Tibial nerve (tissue), 4 donors: Measurements from ENCODE around the gene MKLN1. TPM values are rescaled to one million over a fixed set of nuclear protein-coding genes. Genes with fewer than 3 reads are reported as not detected.

Experiments used
- DNase-seq, 2 donors: peaks; one replicate each; pipeline ENCODE4 v3.0.0-alpha.2; 2019; ENCODE audit warnings: low spot score in 2 of 2
- H3K27ac ChIP-seq, 4 donors: fragments of 200-600 bp; sonication (generic) in 3 of 4; one replicate each; pipeline ENCODE4 v1.5.1; 2017 to 2019; ENCODE audit warnings: mild to moderate bottlenecking in 1 of 4
- H3K27me3 ChIP-seq, 2 donors: fragments of 200-600 bp; sonication (generic) in 1 of 2; one replicate each; pipeline versions ENCODE4 v1.5.1 to v1.6.0; 2017 to 2019
- H3K36me3 ChIP-seq, 3 donors: fragments of 200-600 bp; sonication (generic); one replicate each; pipeline ENCODE4 v1.5.1; 2018 to 2019
- H3K4me1 ChIP-seq, 4 donors: fragments of 200-600 bp; sonication (generic) in 3 of 4; one replicate each; pipeline ENCODE4 v1.5.1; 2017 to 2019
- H3K4me3 ChIP-seq, 4 donors: fragments of 200-600 bp; sonication (generic) in 3 of 4; one replicate each; pipeline ENCODE4 v1.5.1; 2017 to 2019; ENCODE audit warnings: mild to moderate bottlenecking in 1 of 4, moderate library complexity in 1 of 4
- H3K9me3 ChIP-seq, 4 donors: fragments of 200-600 bp; sonication (generic) in 3 of 4; one replicate each; pipeline ENCODE4 v1.5.1; 2017 to 2019
- CTCF ChIP-seq, 5 experiments: fragments of 200-600 bp in 3 of 5; fragments of 450-650 bp in 2 of 5; sonication (generic) in 3 of 5; IDR thresholded peaks; one replicate each; pipeline ENCODE4 v1.5.1; 2016 to 2019; ENCODE audit warnings: antibody characterized with exemption in 5 of 5, mild to moderate bottlenecking in 3 of 5, moderate library complexity in 2 of 5
- EP300 ChIP-seq, 2 donors: sonication (generic); formaldehyde crosslinking; IDR thresholded peaks; one replicate each; pipeline ENCODE4 v1.6.1; 2017; ENCODE audit warnings: antibody characterized with exemption in 2 of 2, mild to moderate bottlenecking in 1 of 2
- POLR2A ChIP-seq, 2 donors: fragments of 450-650 bp; IDR thresholded peaks; one replicate each; pipeline ENCODE4 v1.6.1; 2017; ENCODE audit warnings: antibody characterized with exemption in 2 of 2, mild to moderate bottlenecking in 2 of 2, moderate library complexity in 2 of 2
- WGBS, 2 donors: methylation state at CpG; one replicate each; pipeline ENCODE4 v1.1.5; 2018; 5-methylcytosine and 5-hydroxymethylcytosine counted together
- total RNA-seq, 4 donors: library from RNA; depleted of rRNA; stranded (reverse); fragments of >200 nt; gene quantifications; one replicate each; pipeline ENCODE4 v1.1.0, GENCODE V29; 2016

MKLN1 gene
- total RNA-seq, 4 donors from 2014 or later = 86.4 to 143 (median 95.0) TPM

DNA sequence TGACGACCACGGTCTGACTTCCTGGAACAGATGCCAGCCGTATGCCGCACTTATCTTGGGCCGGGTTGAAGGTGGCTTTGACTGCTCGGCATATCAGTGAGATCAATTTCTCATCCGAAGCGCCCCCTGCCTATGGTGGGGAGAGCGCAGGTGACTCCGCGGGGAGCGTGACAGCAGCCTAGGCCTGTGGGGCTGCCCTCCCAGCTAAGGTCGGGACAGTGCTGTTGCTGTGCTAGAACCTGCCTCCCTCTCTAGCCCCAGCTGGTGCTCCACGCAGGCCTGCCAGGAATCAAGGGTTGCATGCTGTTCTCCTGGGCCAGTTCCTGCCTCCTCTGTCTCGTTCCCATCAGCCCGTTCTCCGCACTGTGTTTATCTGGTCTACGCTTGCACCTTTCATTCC is 178.9 kb downstream of the MKLN1 start:
- no peak for DNase-seq
- Histone ChIP-seq H3K9me3 (no peaks in the 10 kb centered on the region), H3K27me3 (no peaks in the 10 kb centered on the region), H3K4me3 (no peak overlapping the region), H3K4me1 (peaks cover 0 to 44% (median 19%) of the 10 kb centered on the region in 4 donors), H3K36me3 (peaks cover 0 to 19% (median 0%) of the 10 kb centered on the region in 3 donors), H3K27ac (peak overlapping the region in 1 of 4 donors; percentile 45)
- 85% methylated on average over 18 of the region's 18 CpGs for WGBS, 2 donors
- TF ChIP-seq CTCF (IDR thresholded peaks at IDR 0.05) (no peak), EP300 (IDR thresholded peaks at IDR 0.05) (no peak), POLR2A (IDR thresholded peaks at IDR 0.05) (no peak)

- H3K4me3 ChIP-seq = no peak overlapping the region
- peaks cover 0 to 33% (median 16%) of the 10 kb centered on the region in 4 donors for H3K4me1 ChIP-seq
- peak overlapping the region in 1 of 4 donors; percentile 45 for H3K27ac ChIP-seq
- DNase-seq = peak; percentile 91 to 93
- WGBS, 2 donors = 17 to 19% methylated on average over 14 of the region's 14 CpGs
- peaks cover 0 to 19% (median 0%) of the 10 kb centered on the region in 3 donors for H3K36me3 ChIP-seq
- no peaks in the 10 kb centered on the region for H3K9me3 ChIP-seq
- H3K27me3 ChIP-seq = no peaks in the 10 kb centered on the region
- peak in 1 of 2 donors; percentile 48 for TF ChIP-seq EP300 (IDR thresholded peaks at IDR 0.05)
- peak; percentile 89 to 94 (median 91) for TF ChIP-seq CTCF (IDR thresholded peaks at IDR 0.05)
- TF ChIP-seq POLR2A (IDR thresholded peaks at IDR 0.05) = no peak
These were observed 180.1 kb downstream of the MKLN1 start for GRCh38 chr7:131507592-131508331.

- WGBS, 2 donors = 68 to 89% methylated on average over 10 of the region's 10 CpGs
- no peak overlapping the region for H3K4me3 ChIP-seq
- no peak for TF ChIP-seq EP300 (IDR thresholded peaks at IDR 0.05)
- TF ChIP-seq CTCF (IDR thresholded peaks at IDR 0.05) = no peak
- no peak for TF ChIP-seq POLR2A (IDR thresholded peaks at IDR 0.05)
- no peak for DNase-seq
- H3K27ac ChIP-seq = no peak overlapping the region
- H3K9me3 ChIP-seq = no peaks in the 10 kb centered on the region
- H3K36me3 ChIP-seq = peaks cover 0 to 19% (median 0%) of the 10 kb centered on the region in 3 donors
- no peaks in the 10 kb centered on the region for H3K27me3 ChIP-seq
- H3K4me1 ChIP-seq = peaks cover 0 to 31% (median 9%) of the 10 kb centered on the region in 4 donors
These were observed 181.2 kb downstream of the MKLN1 start for GRCh38 chr7:131508754-131509486.

GRCh38 chr7:131509781-131510180 is 182.1 kb downstream of the MKLN1 start:
- Histone ChIP-seq H3K27ac (no peak overlapping the region), H3K4me3 (no peak overlapping the region), H3K27me3 (no peaks in the 10 kb centered on the region), H3K9me3 (no peaks in the 10 kb centered on the region), H3K4me1 (peaks cover 0 to 33% (median 9%) of the 10 kb centered on the region in 4 donors), H3K36me3 (peaks cover 0 to 19% (median 0%) of the 10 kb centered on the region in 3 donors)
- DNase-seq = no peak
- WGBS, 2 donors = 95 to 97% methylated on average over 8 of the region's 8 CpGs
- TF ChIP-seq CTCF (IDR thresholded peaks at IDR 0.05) = no peak
- TF ChIP-seq EP300 (IDR thresholded peaks at IDR 0.05) = no peak
- no peak for TF ChIP-seq POLR2A (IDR thresholded peaks at IDR 0.05)

- no peaks in the 10 kb centered on the region for H3K27me3 ChIP-seq
- peaks cover 0 to 10% (median 0%) of the 10 kb centered on the region in 3 donors for H3K36me3 ChIP-seq
- peaks cover 0 to 39% (median 9%) of the 10 kb centered on the region in 4 donors for H3K4me1 ChIP-seq
- 81 to 95% methylated on average over 7 of the region's 9 CpGs for WGBS, 2 donors
- H3K9me3 ChIP-seq = no peaks in the 10 kb centered on the region
- H3K4me3 ChIP-seq = no peak overlapping the region
- TF ChIP-seq POLR2A (IDR thresholded peaks at IDR 0.05) (no peak), CTCF (IDR thresholded peaks at IDR 0.05) (no peak), EP300 (IDR thresholded peaks at IDR 0.05) (no peak)
- DNase-seq = no peak
- H3K27ac ChIP-seq = peak overlapping the region in 1 of 4 donors; percentile 15
These were observed 183.4 kb downstream of the MKLN1 start for GRCh38 chr7:131511071-131511470.
